Retinal pigment epithelial cell (primary cell): ENCODE measurements around the gene VSTM5.

ENCODE experiments used
- DNase-seq: peaks from one replicate; pipeline ENCODE4 v3.0.0-alpha.2; 2010; ENCODE audit warnings: low read depth
- H3K4me3 ChIP-seq: 2 replicates; pipeline ENCODE4 v1.5.1; 2011; ENCODE audit warnings: mild to moderate bottlenecking, low read length, control low read depth, moderate library complexity
- CTCF ChIP-seq: conservative IDR thresholded peaks from 2 replicates; pipeline ENCODE4 v1.5.1; 2011; ENCODE audit warnings: low read depth, low read length, control low read depth, inconsistent platforms

Gene VSTM5

GRCh38 chr11:93831343-93832127 lies 18.9 kb downstream of the VSTM5 start:
- DNase-seq: no peak
- TF ChIP-seq CTCF: no peak

DNA sequence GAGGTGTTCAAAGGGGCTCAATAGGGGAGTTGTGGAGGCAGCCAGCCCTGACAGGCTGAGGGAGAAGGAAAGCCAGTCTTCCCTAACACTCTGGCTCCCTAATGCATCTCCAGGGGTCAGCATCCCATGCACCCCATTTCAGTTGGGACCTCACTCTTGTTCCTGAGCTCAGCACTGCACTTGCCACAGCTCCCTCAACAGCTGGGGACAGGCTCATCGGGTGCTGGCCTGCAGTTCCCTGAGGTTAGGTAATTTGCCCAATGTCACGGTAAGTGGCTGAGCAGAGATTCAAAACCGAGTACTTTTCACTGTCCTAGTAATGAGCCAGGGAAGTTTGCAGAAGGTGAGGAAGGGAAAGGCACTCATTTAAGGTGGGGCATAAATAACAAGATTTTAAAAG lies 20.8 kb downstream of the VSTM5 start:
- H3K4me3 ChIP-seq: no peak overlapping the region
- no peak for TF ChIP-seq CTCF
- no peak for DNase-seq

More at GRCh38 chr11:93831343-93832127, 18.9 kb downstream of the VSTM5 start:
- no peak overlapping the region for H3K4me3 ChIP-seq

DNA sequence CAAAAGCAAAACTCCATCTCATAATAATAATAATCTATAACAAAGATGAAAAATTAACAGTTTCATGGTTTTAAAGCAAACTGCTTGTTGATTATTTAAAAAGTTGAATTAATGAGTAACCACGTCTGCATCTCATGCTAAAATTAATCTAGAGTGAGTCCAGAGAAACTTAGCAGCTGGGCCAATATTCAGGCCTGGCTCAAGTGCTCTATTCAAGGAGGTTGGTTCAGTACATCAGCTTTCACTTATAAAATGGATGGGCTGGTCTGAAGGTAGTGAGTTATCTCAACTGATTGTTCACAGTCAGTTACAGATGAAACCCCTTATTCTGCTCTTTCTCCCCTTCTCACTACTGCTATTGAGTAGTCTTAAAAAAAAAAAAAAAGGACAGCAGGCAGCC lies 23.1 kb downstream of the VSTM5 start:
- TF ChIP-seq CTCF: no peak
- H3K4me3 ChIP-seq: no peak overlapping the region
- DNase-seq: no peak

GRCh38 chr11:93823210-93823609 lies 27.2 kb downstream of the VSTM5 start:
- no peak for TF ChIP-seq CTCF
- no peak for DNase-seq
- H3K4me3 ChIP-seq: no peak overlapping the region

DNA sequence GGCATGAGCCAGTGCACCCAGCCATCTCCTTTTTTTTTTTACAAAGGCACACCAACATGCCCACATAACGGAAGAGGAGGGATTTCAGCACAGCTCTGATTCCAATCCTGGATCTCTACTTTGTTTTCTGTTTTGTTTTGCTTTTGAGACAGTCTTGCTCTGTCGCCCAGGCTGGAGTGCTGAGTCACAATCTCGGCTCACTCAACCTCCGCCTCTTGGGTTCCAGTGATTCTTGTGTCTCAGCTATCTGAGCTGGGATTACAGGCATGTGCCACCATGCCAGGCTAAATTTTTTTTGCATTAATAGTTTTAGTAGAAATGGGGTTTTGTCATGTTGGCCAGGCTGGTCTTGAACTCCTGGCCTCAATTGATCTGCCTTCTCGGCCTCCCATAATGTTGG lies 28.1 kb downstream of the VSTM5 start:
- DNase-seq: no peak
- no peak overlapping the region for H3K4me3 ChIP-seq
- TF ChIP-seq CTCF: no peak

GRCh38 chr11:93821617-93822016 lies 28.8 kb downstream of the VSTM5 start:
- DNase-seq: no peak
- no peak for TF ChIP-seq CTCF
- no peak overlapping the region for H3K4me3 ChIP-seq

- H3K4me3 ChIP-seq: no peak overlapping the region
- no peak for DNase-seq
- no peak for TF ChIP-seq CTCF
These were observed 29.6 kb downstream of the VSTM5 start for GRCh38 chr11:93820847-93821246.
